ENCODE measurements around the gene GMPS.
"Not testable (repeated sequence)": the region's sequence is repeated elsewhere in the genome, so short reads cannot be mapped to it uniquely, and the experiment has no call there.

GMPS gene

DNA sequence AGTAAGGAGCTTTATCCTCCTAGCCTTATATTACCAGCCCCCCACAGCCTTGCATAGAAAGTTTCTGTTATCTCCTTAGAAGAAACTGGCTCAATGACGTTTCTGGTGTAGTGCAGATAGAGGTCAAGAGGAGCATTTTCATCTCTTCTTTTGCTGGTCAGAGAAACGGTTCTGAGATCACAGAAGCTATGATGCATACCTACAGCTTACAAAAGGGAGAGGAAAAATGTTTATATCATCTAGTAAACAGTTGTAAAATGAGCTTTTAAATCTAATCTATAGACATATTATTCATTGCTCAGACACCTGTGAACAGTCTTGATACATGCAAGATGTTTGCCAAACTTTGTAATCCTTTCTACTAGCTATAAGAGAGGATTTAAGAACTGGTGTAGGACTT, 68.0 kb downstream of the GMPS start:
- DNase-seq (ENCODE audit: low spot score) = no peak
- FAIRE-seq = no peak

- DNase-seq (ENCODE audit: low spot score) (no peak), FAIRE-seq (no peak)
Observed at GRCh38 chr3:155941354-155941753, 70.9 kb downstream of the GMPS start.

DNA sequence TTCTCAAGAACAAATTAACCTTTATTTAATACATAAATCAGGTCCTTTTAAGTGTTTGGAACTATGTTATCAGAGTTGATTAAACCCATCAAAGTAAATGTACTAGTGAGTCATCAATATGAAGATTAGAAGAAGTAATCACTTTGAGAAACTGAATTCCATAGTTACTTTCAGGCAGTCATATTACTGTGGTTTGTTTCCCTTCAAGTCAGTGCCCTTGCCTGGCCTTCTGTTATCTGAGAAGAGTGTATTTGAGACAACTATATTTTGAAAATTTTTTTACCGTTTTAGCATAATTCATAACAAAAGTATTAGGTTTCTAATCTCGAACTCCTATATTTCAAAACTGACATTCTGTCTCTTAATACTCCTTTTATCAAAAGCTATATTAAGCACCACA, 73.6 kb downstream of the GMPS start:
- FAIRE-seq (no peak), DNase-seq (ENCODE audit: low spot score) (no peak)

DNA sequence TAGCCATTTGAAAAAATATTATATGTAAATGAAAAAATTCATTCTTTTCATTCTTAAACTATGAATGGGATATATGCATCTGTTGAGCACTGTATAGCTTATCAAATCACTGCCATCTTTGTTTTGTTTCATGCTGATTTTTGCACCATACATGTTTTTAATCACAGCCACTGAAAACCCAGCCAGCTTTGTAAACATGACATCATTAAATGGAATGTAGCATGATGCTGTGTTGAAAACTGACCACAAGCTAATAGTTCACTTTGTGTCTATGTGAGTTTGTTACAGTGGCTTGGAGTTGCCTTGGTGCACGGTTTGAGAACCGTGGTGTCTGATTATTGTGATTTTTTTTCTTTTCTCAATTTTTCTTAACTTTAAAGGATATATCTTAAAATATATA, 75.7 kb downstream of the GMPS start:
- FAIRE-seq = no peak
- peak; percentile 7 for DNase-seq (ENCODE audit: low spot score)

DNA sequence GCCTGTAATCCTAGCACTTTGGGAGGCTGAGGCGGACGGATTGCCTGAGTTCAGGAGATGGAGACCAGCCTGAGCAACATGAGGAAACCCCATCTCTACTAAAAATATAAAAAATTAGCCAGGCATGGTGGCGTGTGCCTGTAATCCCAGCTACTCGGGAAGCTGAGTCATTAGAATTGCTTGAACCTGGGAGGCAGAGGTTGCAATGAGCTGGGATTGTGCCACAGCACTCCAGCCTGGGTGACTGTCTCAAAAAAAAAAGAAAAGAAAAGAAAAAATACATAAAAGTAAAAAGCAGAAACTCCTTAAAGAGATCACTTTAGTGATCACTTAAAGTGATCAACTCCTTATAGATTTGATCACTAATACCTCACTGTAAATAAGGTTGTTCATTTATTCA, 78.0 kb downstream of the GMPS start:
- DNase-seq (ENCODE audit: low spot score) = no peak
- FAIRE-seq = no peak

DNA sequence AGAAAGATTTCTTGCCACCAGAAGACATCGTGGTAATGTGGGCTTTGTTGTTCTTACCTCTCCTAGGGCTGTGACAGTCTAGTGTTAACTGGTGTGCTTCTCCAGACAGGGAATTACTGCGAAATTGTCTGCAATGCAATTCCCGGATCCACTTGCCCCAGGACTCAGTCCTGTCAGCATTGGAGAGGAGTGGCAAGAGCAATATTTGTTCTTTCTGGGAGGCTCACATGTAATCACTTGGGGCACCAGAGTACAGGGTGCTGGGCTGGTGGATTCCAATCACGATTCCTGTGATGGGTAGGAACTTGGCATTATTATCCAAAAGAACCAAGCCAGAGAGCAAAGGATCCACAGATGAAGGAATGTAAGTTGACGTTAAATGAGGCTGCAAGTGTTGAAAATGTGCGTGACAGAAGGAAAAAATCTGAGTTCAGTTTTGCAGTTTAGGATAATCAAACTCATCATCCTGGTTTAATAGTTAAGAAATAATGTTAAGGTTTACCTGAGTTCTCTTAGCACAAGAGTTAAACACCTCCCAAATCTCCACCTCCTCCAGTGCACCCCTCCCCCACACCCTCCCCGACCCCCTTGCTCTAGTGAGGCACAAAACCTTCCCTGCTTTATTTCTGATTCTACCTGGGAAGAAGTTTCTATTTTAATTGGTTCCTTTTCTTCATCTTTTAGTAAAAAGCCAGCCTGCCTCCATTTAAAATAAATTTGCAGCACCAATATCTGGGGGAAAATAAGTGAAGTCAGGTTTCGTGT, 79.2 kb downstream of the GMPS start:
- no peak for FAIRE-seq
- no peak for DNase-seq (ENCODE audit: low spot score)

GRCh38 chr3:155956508-155957411, 86.3 kb downstream of the GMPS start:
- DNase-seq (ENCODE audit: low spot score) (no peak), FAIRE-seq (no peak)

GRCh38 chr3:155957412-155957880, 87.0 kb downstream of the GMPS start:
- DNase-seq (ENCODE audit: low spot score) (no peak), FAIRE-seq (no peak)

DNA sequence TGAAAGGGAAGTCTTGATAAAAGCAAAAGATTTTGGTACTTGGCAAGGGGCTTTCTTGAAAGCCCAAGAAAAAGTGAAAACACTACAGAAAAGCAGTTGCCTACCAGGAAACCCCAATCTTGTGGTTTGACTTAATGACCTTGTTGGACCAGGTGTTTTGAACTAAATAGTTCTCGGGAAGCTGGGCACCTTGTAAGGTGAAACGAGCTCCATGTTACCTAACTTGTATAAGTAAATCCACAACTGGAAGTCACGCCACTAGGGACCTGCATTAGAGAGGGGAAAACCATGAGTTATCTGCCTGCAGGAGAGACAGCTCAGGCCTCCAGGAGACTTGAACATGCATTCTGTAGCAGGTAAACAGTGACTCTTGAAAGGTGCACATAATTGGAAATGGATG, 88.2 kb downstream of the GMPS start:
- no peak for DNase-seq (ENCODE audit: low spot score)
- FAIRE-seq = no peak

DNA sequence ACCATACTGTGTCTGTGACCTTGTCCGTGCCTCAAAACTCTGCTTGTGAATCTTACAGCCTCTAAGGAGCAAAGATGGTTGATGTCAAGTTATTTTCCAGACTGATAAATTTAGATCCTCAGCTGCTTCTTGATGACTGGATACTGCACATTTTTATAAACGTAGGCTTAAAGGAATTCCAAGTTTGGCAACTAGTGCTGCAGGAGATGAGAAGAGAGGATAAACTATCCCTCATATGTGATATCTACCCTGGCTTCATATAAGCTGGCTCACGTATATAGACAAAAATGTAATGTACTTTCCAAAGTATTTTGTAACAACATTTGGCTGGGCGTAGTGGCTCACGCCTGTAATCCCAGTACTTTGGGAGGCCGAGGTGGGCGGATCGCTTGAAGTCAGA, 89.6 kb downstream of the GMPS start:
- DNase-seq (ENCODE audit: low spot score) (no peak), FAIRE-seq (no peak)

DNA sequence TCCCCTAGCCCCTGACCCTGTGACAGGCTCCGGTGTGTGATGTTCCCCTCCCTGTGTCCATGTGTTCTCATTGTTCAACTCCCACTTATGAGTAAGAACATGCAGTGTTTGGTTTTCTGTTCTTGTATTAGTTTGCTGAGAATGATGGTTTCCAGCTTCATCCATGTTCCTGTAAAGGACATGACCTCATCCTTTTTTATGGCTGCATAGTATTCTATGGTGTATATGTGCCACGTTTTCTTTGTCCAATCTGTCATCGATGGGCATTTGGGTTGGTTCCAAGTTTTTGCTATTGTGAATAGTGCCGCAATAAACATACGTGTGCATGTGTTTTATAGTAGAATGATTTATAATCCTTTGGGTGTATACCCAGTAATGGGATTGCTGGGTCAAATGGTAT, 90.6 kb downstream of the GMPS start:
- not testable (repeated sequence) for DNase-seq (ENCODE audit: low spot score); FAIRE-seq

DNA sequence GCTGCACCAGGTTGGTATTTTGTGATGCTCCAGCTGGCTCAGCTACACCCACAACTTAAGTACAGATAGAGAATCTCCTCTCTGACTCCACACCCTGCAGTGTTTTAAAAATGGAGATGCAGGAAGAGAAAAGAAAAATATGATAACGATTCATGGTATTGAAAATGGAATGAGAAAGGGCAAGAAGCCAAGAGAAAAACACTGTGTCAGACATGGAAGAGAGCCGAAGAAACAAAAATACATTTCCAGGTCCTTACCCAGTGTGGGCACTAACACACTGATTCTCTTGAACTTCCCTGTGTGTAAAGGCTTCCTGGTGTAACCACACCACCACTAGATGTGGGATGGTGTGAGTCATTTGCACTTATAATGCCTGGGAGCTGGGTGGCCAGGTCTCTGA, 93.1 kb downstream of the GMPS start:
- no peak for DNase-seq (ENCODE audit: low spot score)
- no peak for FAIRE-seq

DNA sequence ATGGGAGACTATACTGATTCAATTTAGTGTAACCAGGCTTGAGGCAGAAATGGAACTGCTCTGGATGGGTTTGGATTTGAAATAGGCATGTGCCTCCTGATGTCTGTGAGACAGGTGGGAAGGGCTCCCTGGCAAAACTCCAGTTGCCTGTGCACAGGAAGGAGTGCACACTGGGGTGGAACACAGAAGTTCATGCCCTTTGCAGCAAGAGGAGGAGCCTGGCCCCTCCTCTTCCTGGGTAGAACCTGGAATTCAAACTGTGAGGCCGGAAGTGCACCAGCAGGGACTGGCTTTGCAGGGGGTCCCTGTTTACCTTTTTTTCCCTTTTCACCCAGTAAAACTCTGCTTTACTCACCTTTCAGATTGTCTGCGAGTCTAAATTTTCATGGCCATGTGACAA, 99.9 kb downstream of the GMPS start:
- no peak for FAIRE-seq
- no peak for DNase-seq (ENCODE audit: low spot score)

- DNase-seq (ENCODE audit: low spot score) = no peak
- FAIRE-seq = no peak
Observed at GRCh38 chr3:155972885-155973584, 102.6 kb downstream of the GMPS start.

DNA sequence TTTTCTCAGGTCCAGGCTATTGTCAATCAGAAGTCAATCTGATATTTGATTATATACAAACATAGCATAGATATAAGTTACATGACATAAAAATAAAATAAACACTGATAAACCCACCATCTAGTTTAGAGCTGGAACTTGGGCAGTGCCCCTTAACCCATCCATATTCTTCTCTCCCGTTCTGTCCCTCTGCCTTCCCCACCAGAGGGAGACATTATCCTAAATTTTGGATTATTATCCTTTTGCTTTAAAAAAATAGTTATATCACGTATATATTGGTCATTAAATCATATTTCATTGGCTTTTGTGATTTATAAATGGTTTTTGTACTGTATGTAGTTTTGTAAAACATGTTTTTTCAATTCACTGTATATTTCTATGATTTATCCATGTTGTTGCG, 107.9 kb downstream of the GMPS start:
- DNase-seq (ENCODE audit: low spot score) (no peak), FAIRE-seq (no peak)

GRCh38 chr3:155979746-155980145, 109.3 kb downstream of the GMPS start:
- FAIRE-seq = no peak

GRCh38 chr3:155981669-155982068, 111.2 kb downstream of the GMPS start:
- FAIRE-seq (no peak), DNase-seq (ENCODE audit: low spot score) (no peak)

More at GRCh38 chr3:155979746-155980145, 109.3 kb downstream of the GMPS start:
- no peak for DNase-seq (ENCODE audit: low spot score)

GRCh38 chr3:155983834-155984474, 113.5 kb downstream of the GMPS start:
- FAIRE-seq = no peak
- no peak for DNase-seq (ENCODE audit: low spot score)

DNA sequence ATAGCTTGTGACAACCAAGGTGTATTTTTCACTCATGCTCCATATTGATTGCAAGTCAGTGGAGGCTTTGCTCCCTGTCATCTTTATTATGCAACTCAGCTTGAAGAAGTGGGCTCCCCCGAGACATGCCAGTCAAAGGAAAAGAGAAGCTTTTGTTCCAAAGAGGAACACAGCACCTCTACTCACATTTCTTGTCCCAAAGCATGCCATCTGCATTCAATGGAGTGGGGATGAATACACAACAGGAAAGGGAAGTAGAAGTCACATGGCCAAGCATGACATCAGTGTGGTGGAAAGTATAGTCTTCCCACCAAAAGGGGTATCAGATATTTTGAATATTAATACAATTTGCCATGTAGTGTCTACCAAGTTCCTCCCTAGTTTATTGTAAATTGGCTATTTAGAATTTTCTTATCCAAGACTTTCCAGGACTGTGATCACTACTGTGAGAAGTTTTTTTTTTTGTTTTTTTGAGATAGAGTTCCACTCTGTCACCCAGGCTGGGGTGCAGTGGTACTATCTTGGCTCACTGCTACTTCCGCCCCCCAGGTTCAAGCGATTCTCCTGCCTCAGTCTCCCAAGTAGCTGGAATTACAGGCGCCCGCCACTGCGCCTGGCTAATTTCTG, 114.5 kb downstream of the GMPS start:
- FAIRE-seq (no peak), DNase-seq (ENCODE audit: low spot score) (no peak)

- no peak for FAIRE-seq
- no peak for DNase-seq (ENCODE audit: low spot score)
Observed at GRCh38 chr3:155989536-155989935, 119.1 kb downstream of the GMPS start.

- no peak for FAIRE-seq
- DNase-seq (ENCODE audit: low spot score) = no peak
Observed at GRCh38 chr3:155991212-155991611, 120.8 kb downstream of the GMPS start.

All from urothelium cell line (cell line).